Stomach (tissue), 4 donors: ENCODE data around the gene TRPC6.

Experiments used
- CTCF ChIP-seq, 7 experiments: fragments of 450-650 bp in 4 of 7; fragments of 200-600 bp in 3 of 7; sonication (generic) in 3 of 7; IDR thresholded peaks; one replicate each; pipeline ENCODE4 v1.5.1; 2016 to 2019; ENCODE audit warnings: antibody characterized with exemption in 7 of 7, control low read depth in 2 of 7, mild to moderate bottlenecking in 1 of 7
- EP300 ChIP-seq: sonication (generic); formaldehyde crosslinking; IDR thresholded peaks from one replicate; pipeline ENCODE4 v1.6.1; 2017; ENCODE audit warnings: antibody characterized with exemption
- POLR2A ChIP-seq, 4 donors: fragments of 450-650 bp; IDR thresholded peaks; one replicate each; pipeline ENCODE4 v1.6.1; 2016; ENCODE audit warnings: antibody characterized with exemption in 4 of 4, control low read depth in 2 of 4, mild to moderate bottlenecking in 1 of 4, moderate library complexity in 1 of 4

DNA sequence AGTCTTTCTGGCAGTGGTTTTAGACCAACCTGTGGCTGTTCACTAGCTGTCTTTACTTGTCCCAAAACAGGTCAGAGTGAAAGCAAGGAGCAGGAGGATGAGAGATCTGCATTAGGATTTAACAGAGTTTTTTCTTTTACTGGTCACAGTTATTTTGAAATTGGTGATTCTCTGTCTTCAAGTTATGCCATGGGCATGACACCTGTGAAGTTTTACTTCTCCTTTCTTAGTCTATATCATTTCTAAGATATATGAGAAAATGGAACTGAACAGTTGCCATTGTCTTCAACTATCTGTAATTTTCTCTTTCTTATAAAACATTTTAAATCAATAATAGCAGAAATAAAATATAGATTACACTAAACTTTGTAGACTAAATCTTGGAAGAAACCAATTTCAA, 60.6 kb downstream of the TRPC6 start:
- no peak for TF ChIP-seq EP300
- no peak for TF ChIP-seq CTCF (IDR thresholded peaks at IDR 0.05)
- TF ChIP-seq POLR2A (IDR thresholded peaks at IDR 0.05), result no peak
